Parathyroid adenoma (tissue), 2 donors: ENCODE measurements around the gene RNF125.
A peak's percentile ranks its signal among the peaks of the same experiment; 100 is the strongest.

Experiments
- H2AFZ ChIP-seq: fragments of 300-600 bp; sonication (generic); one replicate; pipeline ENCODE4 v1.7.0; 2017; ENCODE audit warnings: antibody characterized with exemption, mild to moderate bottlenecking
- H3K27ac ChIP-seq: fragments of 300-600 bp; sonication (generic); one replicate; pipeline ENCODE4 v1.7.0; 2017
- H3K27me3 ChIP-seq: fragments of 300-600 bp; sonication (generic); one replicate; pipeline ENCODE4 v1.7.0; 2017; ENCODE audit warnings: low read length; ENCODE audit not compliant: control insufficient read depth, insufficient read depth
- H3K36me3 ChIP-seq: fragments of 300-600 bp; sonication (generic); one replicate; pipeline ENCODE4 v1.7.0; 2017; ENCODE audit warnings: low read length; ENCODE audit not compliant: control insufficient read depth, insufficient read depth
- H3K4me1 ChIP-seq: fragments of 300-600 bp; sonication (generic); one replicate; pipeline ENCODE4 v1.7.0; 2017; ENCODE audit warnings: control low read depth
- H3K4me2 ChIP-seq: fragments of 300-600 bp; sonication (generic); one replicate; pipeline ENCODE4 v1.7.0; 2017; ENCODE audit warnings: low read length
- H3K4me3 ChIP-seq: fragments of 300-600 bp; sonication (generic); one replicate; pipeline ENCODE4 v1.7.0; 2017; ENCODE audit warnings: low read depth, low read length
- H3K79me2 ChIP-seq: fragments of 300-600 bp; sonication (generic); one replicate; pipeline ENCODE4 v1.7.0; 2017; ENCODE audit warnings: control low read depth
- H3K9ac ChIP-seq: fragments of 300-600 bp; sonication (generic); one replicate; pipeline ENCODE4 v1.7.0; 2017; ENCODE audit warnings: mild to moderate bottlenecking
- H3K9me3 ChIP-seq: fragments of 300-600 bp; sonication (generic); one replicate; pipeline ENCODE4 v1.7.0; 2017; ENCODE audit warnings: low read length; ENCODE audit not compliant: control insufficient read depth
- TF ChIP-seq, protein P1 (sequence below): fragments of 300-600 bp; sonication (generic); IDR thresholded peaks from one replicate; pipeline ENCODE4 v1.7.0; 2017; ENCODE audit warnings: antibody characterized with exemption, mild to moderate bottlenecking
- donor health status: primary hyperparathyroidism.

The RNF125 gene

GRCh38 chr18:31977270-31977872 lies 41.3 kb upstream of the RNF125 start:
- Histone ChIP-seq H3K79me2 (no peaks in the 10 kb centered on the region), H3K27ac (no peak overlapping the region), H3K4me1 (no peaks in the 10 kb centered on the region)

DNA sequence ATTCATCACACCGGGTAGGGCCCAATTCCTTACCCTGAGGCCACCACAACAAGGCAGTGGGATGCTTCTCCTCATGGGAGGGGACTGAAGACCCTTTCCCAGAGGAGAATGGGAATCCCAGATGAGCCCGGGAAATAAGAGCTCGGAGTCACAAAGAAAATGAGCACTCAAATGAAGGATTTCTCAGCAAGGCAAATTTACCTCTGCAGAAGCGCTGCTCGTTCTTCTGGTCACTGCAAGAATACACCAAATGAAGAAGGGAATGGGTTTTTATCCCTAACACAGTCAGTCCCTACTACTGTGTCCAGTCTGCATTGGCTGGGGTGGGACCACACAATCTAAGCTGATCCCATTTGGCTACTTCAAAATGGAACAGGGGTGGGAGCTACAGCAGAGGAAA lies 40.0 kb upstream of the RNF125 start:
- Histone ChIP-seq H3K9me3 (no peaks in the 10 kb centered on the region), H3K36me3 (no peaks in the 10 kb centered on the region), H3K4me2 (no peak overlapping the region), H3K4me3 (no peak overlapping the region), H3K9ac (no peak overlapping the region), H3K4me1 (no peaks in the 10 kb centered on the region), H2AFZ (no peak overlapping the region), H3K27ac (no peak overlapping the region), H3K27me3 (no peaks in the 10 kb centered on the region), H3K79me2 (no peaks in the 10 kb centered on the region)
- TF ChIP-seq, protein P1, sequence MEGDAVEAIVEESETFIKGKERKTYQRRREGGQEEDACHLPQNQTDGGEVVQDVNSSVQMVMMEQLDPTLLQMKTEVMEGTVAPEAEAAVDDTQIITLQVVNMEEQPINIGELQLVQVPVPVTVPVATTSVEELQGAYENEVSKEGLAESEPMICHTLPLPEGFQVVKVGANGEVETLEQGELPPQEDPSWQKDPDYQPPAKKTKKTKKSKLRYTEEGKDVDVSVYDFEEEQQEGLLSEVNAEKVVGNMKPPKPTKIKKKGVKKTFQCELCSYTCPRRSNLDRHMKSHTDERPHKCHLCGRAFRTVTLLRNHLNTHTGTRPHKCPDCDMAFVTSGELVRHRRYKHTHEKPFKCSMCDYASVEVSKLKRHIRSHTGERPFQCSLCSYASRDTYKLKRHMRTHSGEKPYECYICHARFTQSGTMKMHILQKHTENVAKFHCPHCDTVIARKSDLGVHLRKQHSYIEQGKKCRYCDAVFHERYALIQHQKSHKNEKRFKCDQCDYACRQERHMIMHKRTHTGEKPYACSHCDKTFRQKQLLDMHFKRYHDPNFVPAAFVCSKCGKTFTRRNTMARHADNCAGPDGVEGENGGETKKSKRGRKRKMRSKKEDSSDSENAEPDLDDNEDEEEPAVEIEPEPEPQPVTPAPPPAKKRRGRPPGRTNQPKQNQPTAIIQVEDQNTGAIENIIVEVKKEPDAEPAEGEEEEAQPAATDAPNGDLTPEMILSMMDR: no peak

More at GRCh38 chr18:31977270-31977872, 41.3 kb upstream of the RNF125 start:
- Histone ChIP-seq H3K9me3 (no peaks in the 10 kb centered on the region), H3K9ac (no peak overlapping the region), H3K4me2 (no peak overlapping the region), H2AFZ (peak overlapping the region; percentile 60), H3K36me3 (no peaks in the 10 kb centered on the region), H3K4me3 (no peak overlapping the region), H3K27me3 (no peaks in the 10 kb centered on the region)
- TF ChIP-seq, protein P1: peak; percentile 88

DNA sequence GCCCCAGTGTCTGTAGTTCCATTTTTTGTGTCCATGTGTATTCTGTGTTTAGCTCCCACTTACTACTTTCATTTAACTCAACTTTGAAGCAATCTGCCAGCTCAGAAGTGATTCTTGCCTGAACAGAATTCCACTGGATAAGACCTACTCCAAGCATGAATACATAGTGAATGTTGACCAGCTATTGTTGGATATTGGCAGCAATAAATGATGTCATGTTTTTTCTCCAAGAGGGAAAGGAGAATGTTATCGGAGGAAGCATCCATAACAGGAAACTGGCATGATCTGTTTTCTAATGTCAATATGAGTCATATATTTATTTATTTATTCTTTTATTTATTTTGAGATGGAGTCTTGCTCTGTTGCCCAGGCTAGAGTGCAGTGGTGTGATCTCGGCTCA lies 38.9 kb upstream of the RNF125 start:
- H3K4me3 ChIP-seq: no peak overlapping the region
- no peaks in the 10 kb centered on the region for H3K9me3 ChIP-seq
- no peak overlapping the region for H3K4me2 ChIP-seq
- no peak overlapping the region for H2AFZ ChIP-seq
- H3K27ac ChIP-seq: no peak overlapping the region
- H3K27me3 ChIP-seq: no peaks in the 10 kb centered on the region
- H3K4me1 ChIP-seq: no peaks in the 10 kb centered on the region
- H3K79me2 ChIP-seq: no peaks in the 10 kb centered on the region
- H3K36me3 ChIP-seq: no peaks in the 10 kb centered on the region
- no peak overlapping the region for H3K9ac ChIP-seq
- TF ChIP-seq, protein P1: no peak

DNA sequence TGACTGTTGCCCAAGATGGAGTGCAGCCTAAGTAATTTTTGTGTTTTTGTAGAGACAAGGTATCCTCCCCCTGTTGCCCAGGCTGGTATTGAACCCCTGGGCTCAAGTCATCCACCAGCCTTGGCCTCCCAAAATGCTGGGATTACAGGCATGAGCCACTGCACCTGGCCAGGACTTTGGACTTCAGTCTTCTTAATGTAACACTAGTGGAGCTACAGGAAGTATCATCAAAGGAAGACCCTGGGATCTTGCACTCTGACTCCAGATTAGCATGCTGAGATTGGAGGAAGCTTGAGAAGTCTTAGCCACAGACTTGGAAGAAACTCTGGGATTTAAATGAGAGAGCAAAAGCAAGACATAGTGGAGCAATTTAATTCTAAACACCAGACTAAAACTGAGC lies 37.8 kb upstream of the RNF125 start:
- H3K36me3 ChIP-seq: no peaks in the 10 kb centered on the region
- no peaks in the 10 kb centered on the region for H3K79me2 ChIP-seq
- H3K4me1 ChIP-seq: no peaks in the 10 kb centered on the region
- no peak overlapping the region for H2AFZ ChIP-seq
- H3K4me3 ChIP-seq: no peak overlapping the region
- no peak overlapping the region for H3K27ac ChIP-seq
- H3K9me3 ChIP-seq: no peaks in the 10 kb centered on the region
- TF ChIP-seq, protein P1: no peak
- no peak overlapping the region for H3K9ac ChIP-seq
- H3K27me3 ChIP-seq: no peaks in the 10 kb centered on the region
- H3K4me2 ChIP-seq: no peak overlapping the region

GRCh38 chr18:31983020-31983419 lies 35.6 kb upstream of the RNF125 start:
- H3K27me3 ChIP-seq: no peaks in the 10 kb centered on the region
- H2AFZ ChIP-seq: no peak overlapping the region
- H3K79me2 ChIP-seq: no peaks in the 10 kb centered on the region
- TF ChIP-seq, protein P1: no peak
- H3K9me3 ChIP-seq: no peaks in the 10 kb centered on the region
- H3K36me3 ChIP-seq: no peaks in the 10 kb centered on the region
- no peak overlapping the region for H3K27ac ChIP-seq
- no peak overlapping the region for H3K9ac ChIP-seq
- no peak overlapping the region for H3K4me2 ChIP-seq
- H3K4me3 ChIP-seq: no peak overlapping the region
- H3K4me1 ChIP-seq: no peaks in the 10 kb centered on the region
